Activated naive CD4-positive, alpha-beta T cell treated with anti-CD3 and anti-CD28 coated beads, Interleukin-2, amount 50 U/mL, for 16 hours (primary cell): Measurements from ENCODE around the gene ALPK1.
"Not testable (repeated sequence)": the region's sequence is repeated elsewhere in the genome, so short reads cannot be mapped to it uniquely, and the experiment has no call there.

Experiments used
- DNase-seq: peaks from one replicate; pipeline ENCODE4 v3.0.0-alpha.2; 2020

Gene ALPK1

GRCh38 chr4:112296949-112297880, at the start of gene ALPK1:
TSS of gene ALPK1 (plus strand) at chr4:112297369.
- DNase-seq: no peak

DNA sequence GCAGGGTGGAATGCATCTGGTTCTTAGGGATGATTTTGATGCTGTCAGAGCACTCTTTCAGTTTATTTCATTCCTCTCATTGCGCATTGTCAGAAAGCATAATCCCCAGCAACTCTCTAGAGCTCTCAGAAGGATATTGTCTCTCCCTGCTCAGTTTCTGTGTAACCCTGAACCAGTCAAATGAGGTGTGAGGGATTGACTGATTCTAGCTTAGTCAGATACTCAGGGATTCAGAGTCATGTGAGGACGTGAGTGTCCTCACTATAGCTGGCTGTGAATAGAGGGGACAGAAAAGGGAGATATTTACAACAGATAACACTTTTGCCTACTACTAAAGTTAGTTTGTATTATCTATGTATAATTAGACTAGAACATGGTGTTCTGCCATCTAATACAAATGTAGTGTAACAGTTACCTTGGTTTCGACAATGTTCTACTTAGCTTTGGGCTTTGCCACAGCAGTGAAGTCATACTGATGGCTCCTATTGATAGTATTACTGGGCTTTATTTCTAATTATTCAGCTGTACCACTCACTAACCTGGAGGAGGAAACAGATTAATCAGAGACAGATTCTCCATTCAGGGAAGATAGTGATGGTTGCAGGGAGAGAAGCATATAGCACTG, 46.0 kb upstream of the ALPK1 start:
- no peak for DNase-seq

GRCh38 chr4:112252234-112252633, 44.9 kb upstream of the ALPK1 start:
- DNase-seq: no peak

- DNase-seq: no peak
These were observed 43.7 kb upstream of the ALPK1 start for GRCh38 chr4:112253382-112254000.

DNA sequence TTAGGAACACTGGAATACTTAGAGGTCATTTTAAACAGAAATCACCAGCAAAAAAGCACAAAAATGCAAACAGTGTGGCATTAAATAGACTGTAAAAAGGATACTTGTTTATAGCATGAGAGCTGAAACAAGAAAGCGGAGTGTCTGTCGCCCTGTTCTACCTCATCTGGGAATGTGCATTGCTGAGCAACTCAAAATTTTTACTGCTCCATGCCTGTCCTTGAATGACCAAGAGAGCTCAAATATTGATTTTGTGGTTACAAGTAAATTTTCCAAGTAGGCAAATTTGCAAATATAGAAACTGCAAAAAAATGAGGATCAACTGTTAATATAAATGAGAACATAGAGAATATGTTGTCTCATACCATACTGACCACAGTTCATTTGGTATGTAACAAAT, 40.1 kb upstream of the ALPK1 start:
- DNase-seq: no peak

DNA sequence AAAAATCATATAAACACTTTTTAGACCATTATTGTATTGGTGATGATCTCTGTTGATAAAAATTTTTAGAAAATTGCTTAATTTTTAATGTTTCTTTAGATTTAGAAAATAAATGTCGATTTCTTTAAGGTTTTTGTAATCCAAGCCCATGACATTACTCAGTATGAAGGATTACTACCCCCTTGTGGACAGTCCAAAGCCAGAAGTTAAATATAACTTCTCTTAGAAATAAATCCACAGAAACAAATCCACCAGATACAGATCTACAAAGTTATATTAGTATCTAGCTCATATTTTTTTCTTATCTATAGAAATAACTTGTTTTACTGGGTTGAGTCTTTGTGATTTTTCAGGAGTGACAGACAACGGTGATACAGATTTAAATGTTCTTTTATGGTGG, 30.3 kb upstream of the ALPK1 start:
- DNase-seq: no peak

GRCh38 chr4:112270051-112270450, 27.1 kb upstream of the ALPK1 start:
- DNase-seq: no peak

- DNase-seq: no peak
These were observed 26.3 kb upstream of the ALPK1 start for GRCh38 chr4:112270640-112271421.

DNA sequence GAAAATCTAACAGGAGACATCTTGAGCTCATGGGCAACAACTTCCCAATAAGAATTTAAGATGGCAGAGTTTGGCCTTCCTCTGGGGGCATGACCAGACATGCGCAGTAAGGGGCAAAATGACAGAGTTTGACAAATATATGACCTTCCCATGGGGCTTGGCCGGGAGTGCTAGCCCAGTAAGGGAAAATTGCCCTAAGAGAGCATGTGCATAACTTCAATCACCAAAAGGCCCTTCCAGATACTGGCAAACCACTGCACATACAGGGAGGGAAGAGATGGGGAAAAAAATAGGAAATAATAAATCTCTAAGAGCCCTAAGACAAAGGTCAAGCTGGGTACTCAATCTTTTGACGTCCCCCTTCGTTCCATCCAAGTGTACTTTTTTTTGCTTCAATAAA, 24.9 kb upstream of the ALPK1 start:
- DNase-seq: no peak

DNA sequence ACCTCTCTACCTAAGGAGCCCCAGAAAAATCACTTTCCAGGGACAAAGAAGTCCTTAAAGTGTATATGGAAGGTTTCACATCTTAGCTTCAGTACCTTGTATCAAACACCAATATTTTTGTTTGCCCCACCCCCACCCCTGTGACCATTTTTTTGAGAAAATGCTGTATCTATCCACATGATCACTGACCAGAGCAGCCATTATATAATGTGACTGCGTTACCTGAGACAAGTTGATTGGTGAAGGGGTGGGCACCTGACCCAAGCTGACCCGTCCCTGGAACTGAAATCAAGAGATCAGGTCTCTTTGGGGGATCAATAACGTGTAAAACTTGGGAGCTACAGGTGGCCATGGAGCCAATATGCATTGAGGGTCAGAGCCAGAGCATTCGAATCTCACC, 22.2 kb upstream of the ALPK1 start:
- DNase-seq: no peak

DNA sequence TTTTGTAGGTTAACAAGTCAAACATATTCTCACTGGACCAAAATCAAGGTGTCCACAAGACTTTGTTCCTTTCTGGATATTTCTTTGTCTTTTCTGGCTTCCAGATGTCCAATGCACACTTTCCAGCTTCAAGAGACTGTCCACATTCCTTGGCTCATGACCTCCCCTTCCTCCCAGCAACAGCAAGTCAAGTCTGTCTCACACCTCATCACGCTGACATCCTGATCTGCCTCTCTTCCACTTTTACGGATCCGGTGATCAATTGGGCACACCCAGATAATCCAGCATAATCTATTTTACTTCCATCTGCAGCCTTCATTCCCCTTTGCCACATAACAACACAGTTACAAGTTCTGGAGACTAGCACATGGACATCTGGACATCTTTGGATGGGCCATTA, 21.1 kb upstream of the ALPK1 start:
- DNase-seq: no peak

- DNase-seq: no peak
These were observed 19.9 kb upstream of the ALPK1 start for GRCh38 chr4:112277220-112277619.

- no peak for DNase-seq
These were observed 19.3 kb upstream of the ALPK1 start for GRCh38 chr4:112277705-112278448.

DNA sequence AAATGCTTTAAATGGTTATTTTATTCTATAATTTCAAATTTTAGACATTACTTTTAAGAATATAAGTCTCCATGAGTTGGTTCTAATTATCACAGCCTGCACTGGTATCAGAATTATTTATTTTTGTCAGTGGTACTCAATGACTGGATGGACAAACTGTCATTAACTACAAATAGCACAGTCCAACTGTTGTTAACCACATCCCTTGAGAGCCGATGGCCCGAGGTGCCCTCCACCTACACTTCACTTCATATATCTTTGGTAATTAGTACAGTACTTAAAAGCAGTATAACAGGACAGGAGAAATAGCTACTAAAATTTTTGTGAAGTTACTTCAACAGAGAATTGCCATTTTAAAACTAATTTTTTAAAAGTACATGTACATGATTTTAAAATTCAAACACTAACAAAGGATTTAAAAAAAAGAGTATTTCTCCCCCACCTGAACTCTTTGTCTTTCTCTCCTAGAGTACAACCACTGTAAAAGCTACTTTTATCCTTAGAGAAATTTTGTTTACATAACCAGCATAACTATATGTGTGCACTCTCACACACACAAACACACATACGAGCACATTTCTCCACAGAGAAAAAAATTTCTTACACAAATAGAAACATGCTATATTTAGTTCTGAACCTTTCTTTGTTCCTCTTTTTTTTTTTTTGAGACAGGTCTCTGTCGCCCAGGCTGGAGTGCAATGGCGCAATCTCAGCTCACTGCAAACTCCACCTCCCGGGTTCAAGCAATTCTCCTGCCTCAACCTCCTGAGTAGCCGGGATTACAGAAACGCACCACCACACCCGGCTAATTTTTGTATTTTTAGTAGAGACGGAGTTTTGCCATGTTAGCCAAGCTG, 17.9 kb upstream of the ALPK1 start:
- DNase-seq: no peak

GRCh38 chr4:112279882-112280315, 17.3 kb upstream of the ALPK1 start:
- DNase-seq: no peak

GRCh38 chr4:112280386-112281056, 16.6 kb upstream of the ALPK1 start:
- DNase-seq: no peak

DNA sequence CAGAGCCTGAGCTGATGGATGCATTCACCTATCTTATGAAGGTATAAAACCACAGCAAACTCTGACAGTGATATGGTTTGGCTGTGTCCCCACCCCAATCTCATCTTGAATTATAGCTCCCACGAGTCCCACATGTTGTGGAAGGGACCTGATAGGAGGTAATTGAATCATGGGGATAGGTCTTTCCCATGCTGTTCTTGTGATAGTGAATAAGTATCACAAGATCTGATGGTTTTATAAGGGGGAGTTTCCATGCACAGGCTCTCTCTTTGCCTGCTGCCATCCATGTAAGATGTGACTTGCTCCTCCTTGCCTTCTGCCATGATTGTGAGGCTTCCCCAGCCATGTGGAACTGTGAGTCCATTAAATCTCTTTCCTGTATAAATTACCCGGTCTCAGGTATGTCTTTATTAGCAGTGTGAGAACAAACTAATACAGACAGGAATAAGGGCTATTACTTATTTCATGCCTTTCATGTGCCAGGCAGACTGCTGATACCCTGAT, 15.2 kb upstream of the ALPK1 start:
- not testable (repeated sequence) for DNase-seq

- no peak for DNase-seq
These were observed 14.1 kb upstream of the ALPK1 start for GRCh38 chr4:112282860-112283667.

GRCh38 chr4:112284166-112284565, 13.0 kb upstream of the ALPK1 start:
- no peak for DNase-seq
